HEK293 (cell line): ENCODE data around the gene C10orf88.

Source experiments
- CTCF ChIA-PET: fragments of 350-600 bp; formaldehyde crosslinking; extraction: SDS; loops from one replicate; lab custom pipeline; 2021; ENCODE audit warnings: antibody characterized with exemption; lab: Yijun Ruan, JAX
- POLR2A ChIA-PET: fragments of 300-600 bp; formaldehyde crosslinking; extraction: SDS; loops from one replicate; lab custom pipeline; 2020; ENCODE audit warnings: antibody characterized with exemption, inconsistent platforms; lab: Yijun Ruan, JAX
- H3K27ac ChIP-seq: fragments of 200-500 bp; sonication (Bioruptor generic); 2 replicates; pipeline ENCODE4 v1.5.1; 2014; ENCODE audit warnings: low read depth, low read length, control low read depth, inconsistent platforms; ENCODE audit errors: extremely low read depth
- H3K36me3 ChIP-seq, 2 experiments: fragments of 200-500 bp in 1 of 2; sonication (Bioruptor generic) in 1 of 2; 1 replicate in 1 of 2; 2 replicates in 1 of 2; pipeline ENCODE4 v1.5.1; 2014 to 2017; ENCODE audit warnings: inconsistent platforms in 2 of 2, low read length in 2 of 2; ENCODE audit not compliant: control insufficient read depth in 2 of 2, insufficient read depth in 1 of 2
- H3K4me1 ChIP-seq: fragments of 200-500 bp; sonication (Bioruptor generic); 2 replicates; pipeline ENCODE4 v1.5.1; 2014; ENCODE audit warnings: mild to moderate bottlenecking, low read length, inconsistent platforms; ENCODE audit not compliant: control insufficient read depth, insufficient read depth
- H3K4me3 ChIP-seq: 2 replicates; pipeline ENCODE4 v1.5.1; 2011; ENCODE audit warnings: low read depth, mild to moderate bottlenecking, control low read depth, low read length, moderate library complexity
- H3K9me3 ChIP-seq: fragments of 200-500 bp; sonication (Bioruptor generic); 2 replicates; pipeline ENCODE4 v1.5.1; 2014; ENCODE audit warnings: low read depth, low read length, inconsistent platforms; ENCODE audit not compliant: control insufficient read depth, insufficient read depth
- GFI1B ChIP-seq: fragments of 450-650 bp; formaldehyde crosslinking; IDR thresholded peaks from 2 replicates; pipeline ENCODE4 v1.5.1; 2016; ENCODE audit warnings: missing biosample characterization, missing genetic modification characterization
- GLIS1 ChIP-seq: fragments of 450-650 bp; formaldehyde crosslinking; IDR thresholded peaks from 2 replicates; pipeline ENCODE4 v1.5.1; 2016; ENCODE audit warnings: missing biosample characterization, missing genetic modification characterization
- GLIS2 ChIP-seq: fragments of 450-650 bp; formaldehyde crosslinking; IDR thresholded peaks from 2 replicates; pipeline ENCODE4 v1.5.1; 2016; ENCODE audit warnings: missing biosample characterization, missing genetic modification characterization
- KLF16 ChIP-seq: fragments of 450-650 bp; formaldehyde crosslinking; IDR thresholded peaks from 2 replicates; pipeline ENCODE4 v1.5.1; 2017; ENCODE audit warnings: missing biosample characterization, missing genetic modification characterization
- PRDM1 ChIP-seq: fragments of 450-650 bp; formaldehyde crosslinking; IDR thresholded peaks from 2 replicates; pipeline ENCODE4; 2016; ENCODE audit warnings: missing biosample characterization, missing genetic modification characterization
- SALL2 ChIP-seq: fragments of 450-650 bp; formaldehyde crosslinking; IDR thresholded peaks from 2 replicates; pipeline ENCODE4 v1.5.0; 2017; ENCODE audit warnings: missing biosample characterization, mild to moderate bottlenecking, missing genetic modification characterization, borderline replicate concordance
- ZBTB21 ChIP-seq: fragments of 450-650 bp; formaldehyde crosslinking; IDR thresholded peaks from 2 replicates; pipeline ENCODE4 v1.5.1; 2017; ENCODE audit warnings: missing biosample characterization, missing genetic modification characterization
- ZNF140 ChIP-seq: fragments of 450-650 bp; formaldehyde crosslinking; IDR thresholded peaks from 2 replicates; pipeline ENCODE4 v1.5.1; 2016; ENCODE audit warnings: missing biosample characterization, missing genetic modification characterization
- ZNF169 ChIP-seq: fragments of 450-650 bp; formaldehyde crosslinking; IDR thresholded peaks from 2 replicates; pipeline ENCODE4 v1.5.1; 2016; ENCODE audit warnings: missing biosample characterization, missing genetic modification characterization
- ZNF184 ChIP-seq: fragments of 450-650 bp; IDR thresholded peaks from 2 replicates; pipeline ENCODE4 v1.5.1; 2018; ENCODE audit warnings: missing biosample characterization, mild to moderate bottlenecking, missing genetic modification characterization
- ZNF221 ChIP-seq: fragments of 450-650 bp; formaldehyde crosslinking; IDR thresholded peaks from 2 replicates; pipeline ENCODE4 v1.5.1; 2017; ENCODE audit warnings: missing biosample characterization, missing genetic modification characterization, borderline replicate concordance
- ZNF302 ChIP-seq: fragments of 450-650 bp; formaldehyde crosslinking; IDR thresholded peaks from 2 replicates; pipeline ENCODE4 v1.5.1; 2016; ENCODE audit warnings: missing biosample characterization, missing genetic modification characterization, low read depth
- ZNF335 ChIP-seq: fragments of 450-650 bp; formaldehyde crosslinking; conservative IDR thresholded peaks from 2 replicates; pipeline ENCODE4 v1.5.1; 2016; ENCODE audit warnings: missing biosample characterization, missing genetic modification characterization
- ZNF350 ChIP-seq: fragments of 450-650 bp; formaldehyde crosslinking; IDR thresholded peaks from 2 replicates; pipeline ENCODE4 v1.5.0; 2017; ENCODE audit warnings: missing biosample characterization, mild to moderate bottlenecking, missing genetic modification characterization
- ZNF404 ChIP-seq: fragments of 450-650 bp; formaldehyde crosslinking; IDR thresholded peaks from 2 replicates; pipeline ENCODE4 v1.5.1; 2017; ENCODE audit warnings: missing biosample characterization, missing genetic modification characterization
- ZNF555 ChIP-seq: fragments of 450-650 bp; formaldehyde crosslinking; conservative IDR thresholded peaks from 2 replicates; pipeline ENCODE4 v1.5.1; 2017; ENCODE audit warnings: missing biosample characterization, mild to moderate bottlenecking, missing genetic modification characterization, inconsistent platforms
- ZNF596 ChIP-seq: fragments of 450-650 bp; IDR thresholded peaks from 2 replicates; pipeline ENCODE4 v1.5.0; 2018; ENCODE audit warnings: missing biosample characterization, mild to moderate bottlenecking, missing genetic modification characterization, moderate library complexity
- ZNF664 ChIP-seq: fragments of 450-650 bp; formaldehyde crosslinking; IDR thresholded peaks from 2 replicates; pipeline ENCODE4 v1.5.1; 2016; ENCODE audit warnings: missing biosample characterization, missing genetic modification characterization
- ZNF830 ChIP-seq: fragments of 450-650 bp; IDR thresholded peaks from 2 replicates; pipeline ENCODE4 v1.5.0; 2018; ENCODE audit warnings: missing biosample characterization, missing genetic modification characterization, low read depth, mild to moderate bottlenecking, moderate library complexity
- ZSCAN16 ChIP-seq: fragments of 450-650 bp; formaldehyde crosslinking; IDR thresholded peaks from 2 replicates; pipeline ENCODE4 v1.5.1; 2016; ENCODE audit warnings: missing biosample characterization, missing genetic modification characterization
- ZSCAN23 ChIP-seq: fragments of 450-650 bp; formaldehyde crosslinking; IDR thresholded peaks from 2 replicates; pipeline ENCODE4 v1.5.1; 2016; ENCODE audit warnings: missing biosample characterization, missing genetic modification characterization
- TF ChIP-seq, protein P1 (sequence below): fragments of 450-650 bp; formaldehyde crosslinking; IDR thresholded peaks from 2 replicates; pipeline ENCODE4 v1.5.1; 2017; ENCODE audit warnings: missing biosample characterization, missing genetic modification characterization
- TF ChIP-seq, protein P2 (sequence below): fragments of 450-650 bp; formaldehyde crosslinking; IDR thresholded peaks from 2 replicates; pipeline ENCODE4; 2016; ENCODE audit warnings: missing biosample characterization, missing genetic modification characterization
- TF ChIP-seq, protein P3 (sequence below): fragments of 450-650 bp; formaldehyde crosslinking; IDR thresholded peaks from 2 replicates; pipeline ENCODE4 v1.5.1; 2016; ENCODE audit warnings: missing biosample characterization, missing genetic modification characterization
- TF ChIP-seq, protein P4 (sequence below): fragments of 450-650 bp; formaldehyde crosslinking; IDR thresholded peaks from 2 replicates; pipeline ENCODE4 v1.5.1; 2016; ENCODE audit warnings: missing biosample characterization, missing genetic modification characterization

Gene C10orf88

DNA sequence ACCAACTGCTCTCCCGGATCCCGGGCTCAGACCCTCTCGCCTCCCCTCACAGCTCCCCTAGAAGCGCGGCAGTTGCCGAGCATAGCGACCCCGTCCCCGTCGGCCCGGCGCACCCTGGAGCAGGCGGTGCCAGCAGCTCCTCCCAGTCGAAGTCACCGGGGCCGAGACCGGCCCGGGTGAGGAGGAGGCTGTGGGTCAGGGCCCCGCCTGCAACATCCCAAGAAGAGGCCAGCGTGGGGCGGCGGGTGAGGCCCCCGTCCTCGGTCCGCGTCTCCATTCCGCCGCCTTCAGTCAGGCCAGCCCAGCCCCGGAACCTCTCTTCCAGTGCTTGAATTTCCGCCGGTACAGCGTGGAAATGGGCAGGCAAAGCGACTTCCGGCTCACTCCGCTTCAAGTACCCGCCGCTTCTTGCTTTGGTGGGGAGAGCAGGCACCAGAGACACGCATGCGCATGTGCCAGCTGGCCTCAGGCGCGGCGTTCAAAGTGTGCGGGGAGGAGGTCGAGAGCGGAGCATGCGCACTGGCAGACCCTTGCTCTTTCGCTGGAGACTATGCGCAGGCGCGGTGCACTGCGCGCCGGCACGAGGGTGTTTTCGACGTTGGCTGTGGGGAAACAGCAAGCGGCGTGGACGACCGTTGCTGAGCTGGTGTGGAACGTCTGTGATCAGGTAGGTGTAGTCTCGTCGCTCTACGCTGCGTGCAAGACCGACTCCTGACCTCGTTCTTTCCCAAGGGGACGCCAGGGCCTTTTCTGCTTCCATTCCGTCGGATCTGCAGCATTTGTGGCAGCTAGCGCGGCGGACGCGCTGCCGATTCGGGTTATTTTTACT lies at the start of gene C10orf88 (continued):
- TF ChIP-seq ZNF302 (tag by site-specific recombination) (no peak), ZNF404 (no peak), ZSCAN16 (tag by site-specific recombination) (no peak)

DNA sequence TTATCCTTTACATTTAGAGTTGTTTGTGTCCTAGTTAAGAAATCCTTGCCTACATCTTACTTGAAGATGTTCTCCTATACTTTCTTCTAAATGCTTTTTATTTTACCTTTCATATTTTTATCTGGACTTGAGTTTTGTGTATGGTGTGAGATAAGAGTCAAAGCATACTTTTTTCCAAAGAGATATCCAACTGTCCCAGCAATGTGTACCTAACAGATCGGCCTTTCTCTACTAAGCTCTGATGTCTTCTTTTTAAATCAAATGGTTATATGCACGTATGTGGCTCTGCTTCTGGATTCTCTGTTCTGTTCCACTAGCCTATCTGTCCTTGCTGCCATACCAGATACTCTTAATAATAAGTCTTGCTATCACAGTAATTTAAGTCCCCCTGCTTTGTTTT lies 47.3 kb upstream of the C10orf88 start:
- Histone ChIP-seq H3K4me1 (peaks cover 27% of the 10 kb centered on the region), H3K4me3 (no peak overlapping the region), H3K9me3 (no peaks in the 10 kb centered on the region), H3K36me3 (peaks cover 8 to 18% of the 10 kb centered on the region in 2 experiments; a peak in 2 of 3 replicates), H3K27ac (no peak overlapping the region)
- ChIA-PET CTCF (interaction anchor here (0.6 kb wide), 1 partner anchor 175 kb away, joined by 3 read pairs; no protein-coding TSS in a partner anchor), POLR2A (no interaction called here)
- no peak for TF ChIP-seq GLIS2
- TF ChIP-seq ZNF140 (tag by site-specific recombination): no peak
- TF ChIP-seq SALL2 (tag by site-specific recombination): no peak
- TF ChIP-seq, protein P1, sequence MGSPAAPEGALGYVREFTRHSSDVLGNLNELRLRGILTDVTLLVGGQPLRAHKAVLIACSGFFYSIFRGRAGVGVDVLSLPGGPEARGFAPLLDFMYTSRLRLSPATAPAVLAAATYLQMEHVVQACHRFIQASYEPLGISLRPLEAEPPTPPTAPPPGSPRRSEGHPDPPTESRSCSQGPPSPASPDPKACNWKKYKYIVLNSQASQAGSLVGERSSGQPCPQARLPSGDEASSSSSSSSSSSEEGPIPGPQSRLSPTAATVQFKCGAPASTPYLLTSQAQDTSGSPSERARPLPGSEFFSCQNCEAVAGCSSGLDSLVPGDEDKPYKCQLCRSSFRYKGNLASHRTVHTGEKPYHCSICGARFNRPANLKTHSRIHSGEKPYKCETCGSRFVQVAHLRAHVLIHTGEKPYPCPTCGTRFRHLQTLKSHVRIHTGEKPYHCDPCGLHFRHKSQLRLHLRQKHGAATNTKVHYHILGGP: no peak
- TF ChIP-seq ZSCAN23: no peak
- no peak for TF ChIP-seq ZNF350 (tag by site-specific recombination)
- TF ChIP-seq GLIS1: no peak
- no peak for TF ChIP-seq ZNF830 (tag by site-specific recombination)
- TF ChIP-seq ZNF596 (tag by site-specific recombination): no peak
- no peak for TF ChIP-seq ZNF221
- TF ChIP-seq, protein P2, sequence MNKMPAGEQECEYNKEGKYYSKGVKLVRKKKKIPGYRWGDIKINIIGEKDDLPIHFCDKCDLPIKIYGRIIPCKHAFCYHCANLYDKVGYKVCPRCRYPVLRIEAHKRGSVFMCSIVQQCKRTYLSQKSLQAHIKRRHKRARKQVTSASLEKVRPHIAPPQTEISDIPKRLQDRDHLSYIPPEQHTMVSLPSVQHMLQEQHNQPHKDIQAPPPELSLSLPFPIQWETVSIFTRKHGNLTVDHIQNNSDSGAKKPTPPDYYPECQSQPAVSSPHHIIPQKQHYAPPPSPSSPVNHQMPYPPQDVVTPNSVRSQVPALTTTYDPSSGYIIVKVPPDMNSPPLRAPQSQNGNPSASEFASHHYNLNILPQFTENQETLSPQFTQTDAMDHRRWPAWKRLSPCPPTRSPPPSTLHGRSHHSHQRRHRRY (tag by site-specific recombination): no peak
- TF ChIP-seq ZNF169 (tag by site-specific recombination): no peak
- TF ChIP-seq, protein P3, sequence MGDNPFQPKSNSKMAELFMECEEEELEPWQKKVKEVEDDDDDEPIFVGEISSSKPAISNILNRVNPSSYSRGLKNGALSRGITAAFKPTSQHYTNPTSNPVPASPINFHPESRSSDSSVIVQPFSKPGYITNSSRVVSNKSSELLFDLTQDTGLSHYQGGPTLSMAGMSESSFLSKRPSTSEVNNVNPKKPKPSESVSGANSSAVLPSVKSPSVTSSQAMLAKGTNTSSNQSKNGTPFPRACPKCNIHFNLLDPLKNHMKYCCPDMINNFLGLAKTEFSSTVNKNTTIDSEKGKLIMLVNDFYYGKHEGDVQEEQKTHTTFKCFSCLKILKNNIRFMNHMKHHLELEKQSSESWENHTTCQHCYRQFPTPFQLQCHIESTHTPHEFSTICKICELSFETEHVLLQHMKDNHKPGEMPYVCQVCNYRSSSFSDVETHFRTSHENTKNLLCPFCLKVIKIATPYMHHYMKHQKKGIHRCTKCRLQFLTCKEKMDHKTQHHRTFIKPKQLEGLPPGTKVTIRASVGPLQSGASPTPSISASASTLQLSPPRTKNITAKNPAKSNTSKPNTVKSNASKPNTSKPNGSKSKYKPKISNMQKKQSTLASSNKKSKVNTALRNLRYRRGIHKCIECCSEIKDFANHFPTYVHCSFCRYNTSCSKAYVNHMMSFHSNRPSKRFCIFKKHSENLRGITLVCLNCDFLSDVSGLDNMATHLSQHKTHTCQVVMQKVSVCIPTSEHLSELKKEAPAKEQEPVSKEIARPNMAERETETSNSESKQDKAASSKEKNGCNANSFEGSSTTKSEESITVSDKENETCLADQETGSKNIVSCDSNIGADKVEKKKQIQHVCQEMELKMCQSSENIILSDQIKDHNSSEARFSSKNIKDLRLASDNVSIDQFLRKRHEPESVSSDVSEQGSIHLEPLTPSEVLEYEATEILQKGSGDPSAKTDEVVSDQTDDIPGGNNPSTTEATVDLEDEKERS: no peak
- TF ChIP-seq GFI1B (tag by site-specific recombination): no peak
- no peak for TF ChIP-seq ZNF335 (tag by site-specific recombination)

DNA sequence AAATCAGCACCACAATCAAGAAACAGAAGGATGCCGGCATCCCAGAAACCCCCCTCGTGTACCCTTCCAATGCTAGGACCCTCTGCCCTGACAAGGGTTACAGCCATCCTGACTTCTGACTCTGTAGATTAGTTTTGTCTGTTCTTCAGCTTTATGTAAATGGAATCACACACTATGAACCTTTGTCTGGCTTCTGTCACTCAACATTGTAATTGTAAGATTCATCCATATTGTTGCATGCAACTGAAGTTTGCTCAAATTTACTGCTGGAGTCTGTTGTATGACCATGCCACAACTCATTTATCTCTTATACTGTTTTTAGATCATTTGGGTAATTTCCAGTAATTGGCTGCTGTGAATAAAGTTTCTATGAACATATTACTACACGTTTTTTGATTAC lies 46.1 kb upstream of the C10orf88 start:
- ChIA-PET CTCF (interaction anchor here (1.7 kb wide), 1 partner anchor 17 kb away, joined by 6 read pairs; no protein-coding TSS in a partner anchor), POLR2A (interaction anchor here (1.2 kb wide), 1 partner anchor 10 kb away, joined by 3 read pairs; no protein-coding TSS in a partner anchor)
- no peaks in the 10 kb centered on the region for H3K9me3 ChIP-seq
- H3K4me3 ChIP-seq: no peak overlapping the region
- H3K27ac ChIP-seq: no peak overlapping the region
- H3K4me1 ChIP-seq: peaks cover 23% of the 10 kb centered on the region
- peaks cover 8 to 28% of the 10 kb centered on the region in 2 experiments; a peak in 2 of 3 replicates for H3K36me3 ChIP-seq
- TF ChIP-seq, protein P4, sequence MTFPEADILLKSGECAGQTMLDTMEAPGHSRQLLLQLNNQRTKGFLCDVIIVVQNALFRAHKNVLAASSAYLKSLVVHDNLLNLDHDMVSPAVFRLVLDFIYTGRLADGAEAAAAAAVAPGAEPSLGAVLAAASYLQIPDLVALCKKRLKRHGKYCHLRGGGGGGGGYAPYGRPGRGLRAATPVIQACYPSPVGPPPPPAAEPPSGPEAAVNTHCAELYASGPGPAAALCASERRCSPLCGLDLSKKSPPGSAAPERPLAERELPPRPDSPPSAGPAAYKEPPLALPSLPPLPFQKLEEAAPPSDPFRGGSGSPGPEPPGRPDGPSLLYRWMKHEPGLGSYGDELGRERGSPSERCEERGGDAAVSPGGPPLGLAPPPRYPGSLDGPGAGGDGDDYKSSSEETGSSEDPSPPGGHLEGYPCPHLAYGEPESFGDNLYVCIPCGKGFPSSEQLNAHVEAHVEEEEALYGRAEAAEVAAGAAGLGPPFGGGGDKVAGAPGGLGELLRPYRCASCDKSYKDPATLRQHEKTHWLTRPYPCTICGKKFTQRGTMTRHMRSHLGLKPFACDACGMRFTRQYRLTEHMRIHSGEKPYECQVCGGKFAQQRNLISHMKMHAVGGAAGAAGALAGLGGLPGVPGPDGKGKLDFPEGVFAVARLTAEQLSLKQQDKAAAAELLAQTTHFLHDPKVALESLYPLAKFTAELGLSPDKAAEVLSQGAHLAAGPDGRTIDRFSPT (tag by site-specific recombination): no peak
- TF ChIP-seq ZNF664 (tag by site-specific recombination) (no peak), ZNF335 (tag by site-specific recombination) (no peak), PRDM1 (no peak), ZBTB21 (no peak), ZNF184 (no peak), KLF16 (no peak), ZNF555 (no peak)
- TF ChIP-seq, protein P1: no peak
